Activated T-helper 9 cell treated with anti-CD3 and anti-CD28 coated beads, Interleukin-2, amount 50 U/mL, for 16 hours (primary cell): ENCODE results near the gene BTBD6.
"Not testable (repeated sequence)": the region's sequence is repeated elsewhere in the genome, so short reads cannot be mapped to it uniquely, and the experiment has no call there.

ENCODE experiments used
- DNase-seq: peaks from one replicate; pipeline ENCODE4 v3.0.0-alpha.2; 2020; ENCODE audit warnings: low read depth

The BTBD6 gene

GRCh38 chr14:105297311-105297710 is 49.0 kb downstream of the BTBD6 start:
- DNase-seq, result not testable (repeated sequence)

GRCh38 chr14:105299654-105300541 is 51.6 kb downstream of the BTBD6 start:
- no peak for DNase-seq
